Spleen (tissue), 7 donors: ENCODE data around the gene HIGD1A.

ENCODE experiments used
- CTCF ChIP-seq, 11 experiments: fragments of 200-600 bp in 7 of 11; fragments of 450-650 bp in 4 of 11; sonication (generic) in 4 of 11; IDR thresholded peaks in 8 of 11; conservative IDR thresholded peaks in 3 of 11; 1 replicate in 7 of 11; 2 replicates in 4 of 11; pipeline versions ENCODE4 v1.4.0 to v1.8.0; 2016 to 2021; ENCODE audit warnings: antibody characterized with exemption in 11 of 11, inconsistent platforms in 4 of 11, mild to moderate bottlenecking in 1 of 11
- POLR2A ChIP-seq, 3 donors: fragments of 450-650 bp; IDR thresholded peaks; one replicate each; pipeline ENCODE4 v1.5.1; 2017; ENCODE audit warnings: antibody characterized with exemption in 3 of 3, mild to moderate bottlenecking in 1 of 3
- POLR2AphosphoS5 ChIP-seq, 3 donors: sonication (generic); formaldehyde crosslinking; IDR thresholded peaks; one replicate each; pipeline ENCODE4 v1.5.1; 2017; ENCODE audit warnings: antibody characterized with exemption in 3 of 3
- donor health status: DM: no; HTN: no; CAD: no; lungs with moderate emphysema.
- donor health status: DM: no; HTN: no; CAD: no.
- donor health status: DM: no; HTN: no; CAD: no.

DNA sequence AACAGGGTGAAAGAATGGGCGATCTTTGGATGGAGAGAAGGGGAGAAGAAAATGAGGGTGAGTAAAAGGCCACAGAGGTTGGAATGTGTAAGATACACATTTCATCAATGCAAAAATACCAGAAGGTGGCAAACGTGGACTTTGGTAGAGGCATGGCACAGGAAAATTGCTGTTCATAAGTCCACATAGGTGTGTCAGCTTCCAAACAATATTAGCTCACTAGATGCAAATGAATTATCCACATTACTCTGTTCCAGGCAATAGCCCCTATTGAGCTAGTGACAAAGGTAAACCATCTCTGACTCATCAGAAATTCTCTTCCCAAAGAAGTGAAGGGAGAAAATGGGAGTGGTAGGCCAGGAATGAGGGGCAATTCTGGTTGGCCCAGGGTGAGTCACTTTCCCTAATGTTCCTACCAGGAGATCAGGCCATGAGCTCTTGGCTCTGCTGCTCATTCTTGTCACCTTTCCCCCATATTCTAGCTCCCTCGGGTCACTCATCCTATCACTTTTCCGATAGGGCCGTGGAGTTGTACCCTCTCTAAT, 24.9 kb upstream of the HIGD1A start:
- TF ChIP-seq CTCF (IDR thresholded peaks at IDR 0.05 in 8 of 11, conservative IDR thresholded peaks at IDR 0.05 in 3 of 11), result no peak
- no peak for TF ChIP-seq POLR2A (IDR thresholded peaks at IDR 0.05)
- TF ChIP-seq POLR2AphosphoS5 (IDR thresholded peaks at IDR 0.05), result no peak
